Stimulated activated CD4-positive, alpha-beta T cell treated with anti-CD3 and anti-CD28 coated beads, TNF-alpha, amount 100 ng/mL, for 48 hours (primary cell): Measurements from ENCODE around the gene ASTN2.
A peak's percentile ranks its signal among the peaks of the same experiment; 100 is the strongest.

Experiments used
- DNase-seq, 3 donors: peaks; one replicate each; pipeline ENCODE4 v3.0.0-alpha.2; 2020; ENCODE audit warnings: low read depth in 3 of 3

ASTN2 gene

GRCh38 chr9:116574027-116574679 lies 840.7 kb downstream of the ASTN2 start:
- no peak for DNase-seq

- DNase-seq: peak in 2 of 3 donors; percentile 6 to 12
These were observed 842.6 kb downstream of the ASTN2 start for GRCh38 chr9:116572095-116572748.

GRCh38 chr9:116569111-116569510 lies 845.7 kb downstream of the ASTN2 start:
- no peak for DNase-seq

GRCh38 chr9:116566677-116567488 lies 848.0 kb downstream of the ASTN2 start:
- DNase-seq: no peak

GRCh38 chr9:116565986-116566385 lies 848.9 kb downstream of the ASTN2 start:
- DNase-seq: no peak

- no peak for DNase-seq
These were observed 850.5 kb downstream of the ASTN2 start for GRCh38 chr9:116564266-116564793.

GRCh38 chr9:116558818-116559540 lies 855.9 kb downstream of the ASTN2 start:
- no peak for DNase-seq

GRCh38 chr9:116558035-116558434 lies 856.8 kb downstream of the ASTN2 start:
- DNase-seq: no peak

GRCh38 chr9:116555556-116556155 lies 859.2 kb downstream of the ASTN2 start:
- DNase-seq: no peak

GRCh38 chr9:116555119-116555518 lies 859.7 kb downstream of the ASTN2 start:
- DNase-seq: no peak

- DNase-seq: no peak
These were observed 864.0 kb downstream of the ASTN2 start for GRCh38 chr9:116550696-116551436.

GRCh38 chr9:116549786-116550660 lies 864.8 kb downstream of the ASTN2 start:
- DNase-seq: no peak

GRCh38 chr9:116549061-116549664 lies 865.7 kb downstream of the ASTN2 start:
- no peak for DNase-seq

- no peak for DNase-seq
These were observed 867.0 kb downstream of the ASTN2 start for GRCh38 chr9:116547729-116548426.

GRCh38 chr9:116546711-116547581 lies 867.9 kb downstream of the ASTN2 start:
- no peak for DNase-seq

GRCh38 chr9:116544896-116545295 lies 870.0 kb downstream of the ASTN2 start:
- no peak for DNase-seq

- DNase-seq: no peak
These were observed 871.0 kb downstream of the ASTN2 start for GRCh38 chr9:116543731-116544400.
